Measurements from ENCODE around the gene CEP164.
"Not testable (repeated sequence)": the region's sequence is repeated elsewhere in the genome, so short reads cannot be mapped to it uniquely, and the experiment has no call there.

Gene CEP164

DNA sequence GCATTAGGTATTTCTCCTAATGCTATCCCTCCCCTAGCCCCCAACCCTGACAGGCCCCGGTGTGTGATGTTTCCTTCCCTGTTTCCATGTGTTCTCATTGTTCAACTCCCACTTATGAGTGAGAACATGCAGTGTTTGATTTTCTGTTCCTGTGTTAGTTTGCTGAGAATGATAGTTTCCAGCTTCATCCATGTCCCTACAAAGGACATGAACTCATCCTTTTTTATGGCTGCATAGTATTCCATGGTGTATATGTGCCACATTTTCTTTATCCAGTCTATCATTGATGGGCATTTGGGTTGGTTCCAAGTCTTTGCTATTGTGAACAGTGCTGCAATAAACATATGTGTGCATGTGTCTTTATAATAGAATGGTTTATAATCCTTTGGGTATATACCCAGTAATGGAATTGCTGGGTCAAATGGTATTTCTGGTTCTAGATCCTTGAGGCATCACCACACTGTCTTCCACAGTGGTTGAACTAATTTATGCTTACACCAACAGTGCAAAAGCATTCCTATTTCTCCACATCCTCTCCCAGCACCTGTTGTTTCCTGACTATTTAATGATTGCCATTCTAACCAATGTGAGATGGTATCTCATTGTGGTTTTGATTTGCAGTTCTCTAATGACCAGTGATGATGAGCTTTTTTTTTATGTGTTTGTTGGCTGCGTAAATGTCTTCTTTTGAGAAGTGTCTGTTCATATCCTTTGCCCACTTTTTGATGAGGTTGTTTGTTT, 71.6 kb downstream of the CEP164 start:
- DNase-seq, result not testable (repeated sequence)

DNA sequence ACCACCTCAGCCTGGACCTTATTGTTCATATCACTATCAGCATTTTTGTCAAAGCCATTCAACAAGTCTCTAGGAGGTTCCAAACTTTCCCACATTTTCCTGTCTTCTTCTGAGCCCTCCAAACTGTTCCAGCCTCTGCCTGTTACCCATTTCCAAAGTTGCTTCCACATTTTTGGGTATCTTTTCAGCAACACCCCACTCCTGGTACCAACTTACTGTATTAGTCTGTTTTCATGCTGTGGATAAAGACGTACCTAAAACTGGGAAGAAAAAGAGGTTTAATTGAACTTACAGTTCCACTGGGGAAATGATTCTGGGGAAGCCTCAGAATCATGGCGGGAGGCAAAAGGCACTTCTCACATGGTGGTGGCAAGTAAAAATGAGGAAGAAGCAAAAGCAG, 78.2 kb downstream of the CEP164 start:
- DNase-seq, result not testable (repeated sequence)

DNA sequence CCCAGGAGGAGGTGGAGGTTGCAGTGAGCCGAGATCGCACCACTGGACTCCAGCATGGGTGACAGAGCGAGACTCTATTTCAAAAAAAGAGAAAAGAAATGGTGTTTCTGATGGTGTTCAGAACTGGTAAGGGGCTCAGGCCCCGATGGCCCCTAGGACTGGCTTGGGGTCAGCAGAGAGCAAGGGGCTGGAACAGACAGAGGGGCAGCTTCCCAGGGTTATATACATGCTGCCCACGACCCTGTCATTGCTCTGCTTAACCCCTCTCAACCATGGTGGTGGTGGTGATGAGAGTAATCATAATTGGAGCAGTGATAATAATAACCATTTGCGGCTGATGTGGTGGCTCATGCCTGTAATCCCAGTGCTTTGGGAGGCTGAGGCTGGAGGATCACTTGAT, 79.4 kb downstream of the CEP164 start:
- no peak for DNase-seq

DNA sequence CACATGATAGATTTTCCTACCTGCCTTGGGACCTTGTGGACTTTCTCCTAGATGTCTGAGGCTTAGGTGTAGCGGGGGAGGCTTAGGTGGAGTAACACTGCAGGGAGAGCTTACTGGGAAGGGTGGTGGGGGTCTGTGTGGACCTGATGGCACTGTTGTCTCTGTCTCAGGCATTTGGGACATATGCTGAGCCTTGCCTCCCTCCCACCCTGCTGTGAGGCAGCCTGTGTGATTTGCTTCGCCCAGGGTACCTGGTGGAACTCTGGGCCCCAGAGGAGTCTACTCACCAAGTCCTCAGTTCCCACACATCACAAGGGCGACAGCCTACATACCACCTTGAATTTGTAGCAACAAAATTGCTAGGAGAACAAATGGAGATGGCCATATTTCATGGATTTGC, 80.7 kb downstream of the CEP164 start:
- DNase-seq, result no peak

DNA sequence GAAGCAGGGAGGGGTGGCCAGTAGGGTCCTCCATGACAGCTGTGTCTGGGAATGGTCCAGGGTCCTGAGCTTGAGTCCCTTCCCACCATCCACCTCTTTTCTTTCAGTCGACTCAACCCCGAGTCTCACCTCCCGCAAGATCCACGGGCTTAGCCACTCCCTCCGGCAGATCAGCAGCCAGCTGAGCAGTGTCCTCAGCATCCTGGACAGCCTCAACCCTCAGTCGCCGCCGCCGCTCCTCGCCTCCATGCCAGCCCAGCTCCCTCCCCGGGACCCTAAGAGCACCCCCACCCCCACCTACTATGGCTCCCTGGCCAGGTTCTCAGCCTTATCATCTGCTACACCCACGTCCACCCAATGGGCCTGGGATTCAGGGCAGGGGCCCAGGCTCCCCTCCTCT, 81.9 kb downstream of the CEP164 start:
- DNase-seq, result no peak

DNA sequence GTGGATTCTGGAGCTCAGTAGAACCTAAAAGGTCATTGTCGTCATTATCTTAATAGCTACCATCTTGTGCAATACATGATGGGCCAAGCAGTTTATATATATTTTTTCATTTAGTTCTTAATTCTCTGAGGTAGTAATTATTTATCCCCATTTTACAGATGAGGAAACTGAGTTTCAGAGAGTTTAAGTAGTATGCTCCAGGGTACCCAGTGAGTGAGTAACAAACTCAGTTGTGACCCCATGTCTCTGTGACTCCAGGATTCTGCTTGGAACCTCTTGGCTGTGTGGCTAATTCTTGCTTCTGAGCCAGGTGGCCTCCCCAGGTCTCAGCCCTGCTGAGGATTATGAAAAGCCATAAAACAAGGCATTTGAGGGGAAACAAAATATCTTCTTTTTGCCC, 82.6 kb downstream of the CEP164 start:
- DNase-seq, result no peak

DNA sequence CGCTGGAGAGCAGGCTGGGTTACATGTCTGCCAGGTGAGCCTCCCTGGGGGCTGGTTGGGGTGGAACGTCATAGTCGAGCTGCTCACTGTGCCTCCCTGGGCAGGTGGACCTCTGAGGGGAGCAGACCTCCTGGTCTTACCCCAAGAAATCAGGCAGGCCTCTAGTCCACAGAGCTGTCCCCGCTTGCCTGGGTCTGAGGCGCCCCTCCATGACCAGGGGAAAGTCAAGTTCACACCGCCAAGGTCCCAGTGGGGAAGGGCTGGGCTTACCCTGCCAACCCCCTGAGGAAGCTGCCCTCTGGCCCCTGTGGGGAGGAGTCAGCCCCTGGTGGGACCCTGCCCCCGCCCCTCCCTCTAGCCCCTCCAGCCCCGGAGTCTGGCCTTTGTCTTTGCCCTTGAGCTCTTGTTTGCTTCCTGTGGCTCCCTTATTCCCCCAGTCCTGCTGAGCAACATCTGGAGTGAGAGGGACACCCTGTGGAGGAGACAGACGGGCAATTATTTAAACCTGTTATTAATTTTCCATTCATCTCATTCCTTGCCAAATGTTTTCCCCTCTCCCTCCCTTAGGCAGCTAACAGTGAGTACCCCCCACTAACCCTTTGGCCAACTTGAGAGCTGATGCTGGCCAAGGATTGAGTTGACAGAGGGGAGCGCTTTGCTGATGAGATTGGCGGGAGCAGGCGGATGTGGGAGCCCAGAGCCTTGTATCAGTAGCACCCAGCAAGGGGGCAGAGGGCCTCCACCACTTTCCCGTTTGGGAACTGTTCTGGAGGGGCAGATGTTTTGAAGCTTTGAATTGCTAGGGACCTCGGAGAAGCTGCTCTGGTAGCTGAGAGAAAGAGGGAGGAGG, 83.4 kb downstream of the CEP164 start:
- DNase-seq, result no peak

DNA sequence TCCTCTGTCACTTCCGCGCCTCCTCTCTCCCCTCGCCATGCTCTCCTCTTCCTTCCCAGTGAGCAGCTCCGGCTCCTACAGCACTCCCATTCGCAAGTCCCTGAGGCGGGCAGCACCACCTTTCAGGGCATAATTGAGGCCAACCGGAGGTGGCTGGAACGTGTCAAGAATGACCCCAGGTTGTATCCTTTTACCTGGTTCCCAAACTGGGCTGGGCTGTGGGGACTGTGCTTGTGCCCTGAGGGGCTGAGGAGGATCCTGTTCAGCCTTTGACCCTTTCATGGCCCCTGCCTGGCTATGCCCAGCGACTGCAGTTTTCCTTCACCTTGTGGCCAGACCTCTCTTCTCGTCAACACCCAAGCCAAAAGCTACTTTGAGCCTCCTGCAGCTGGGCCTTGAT, 84.1 kb downstream of the CEP164 start:
- DNase-seq, result no peak

DNA sequence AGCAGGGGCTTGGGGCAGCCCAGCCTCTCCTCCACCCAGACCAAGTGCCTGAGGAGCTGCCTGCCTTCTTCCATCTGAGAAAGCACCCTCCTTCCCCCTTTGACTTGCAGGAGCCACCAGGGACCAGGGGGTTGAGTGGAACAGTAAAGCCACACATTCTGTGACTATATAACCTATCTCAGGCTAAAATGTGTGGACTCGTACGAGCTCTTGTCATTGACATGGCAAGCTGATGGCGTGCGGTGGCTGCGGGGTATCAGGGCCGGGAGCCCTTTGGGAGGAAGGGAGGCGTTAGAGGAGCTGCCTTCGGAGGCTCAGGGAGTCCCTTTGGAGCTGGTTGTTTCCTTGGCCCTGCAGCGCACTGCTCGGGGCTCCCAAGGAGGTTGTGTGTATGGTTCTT, 84.5 kb downstream of the CEP164 start:
- no peak for DNase-seq

DNA sequence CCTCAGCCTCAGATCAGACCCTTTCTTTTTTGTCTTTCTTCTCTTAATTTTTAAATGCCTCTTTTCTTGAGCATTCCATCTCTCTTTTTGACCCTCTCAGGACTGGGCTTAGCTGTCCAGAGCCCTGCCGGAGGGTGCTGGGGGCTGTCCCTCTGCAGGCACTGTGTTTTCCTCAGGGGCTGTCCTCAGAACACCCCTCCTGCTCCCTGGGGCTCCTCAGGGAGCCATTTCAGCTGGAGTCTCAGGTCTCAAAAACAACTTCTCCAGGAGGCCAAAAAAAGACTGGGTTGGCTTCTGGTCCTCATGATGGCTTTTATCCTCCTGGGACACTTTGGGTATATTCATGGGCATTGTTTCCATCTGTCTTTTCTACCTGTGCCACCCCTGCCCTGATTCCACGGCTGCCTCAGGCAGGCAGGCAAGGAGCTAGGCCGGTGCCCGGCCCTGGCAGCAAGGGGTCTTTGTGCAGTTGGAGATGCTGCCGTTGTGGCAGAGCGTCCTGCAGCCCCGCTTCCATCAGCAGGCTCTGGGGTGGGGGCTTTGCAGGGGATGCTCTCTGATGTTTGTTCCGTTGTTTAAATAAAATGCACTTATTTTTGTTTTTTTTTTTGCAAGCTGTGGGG, 85.1 kb downstream of the CEP164 start:
- no peak for DNase-seq

DNA sequence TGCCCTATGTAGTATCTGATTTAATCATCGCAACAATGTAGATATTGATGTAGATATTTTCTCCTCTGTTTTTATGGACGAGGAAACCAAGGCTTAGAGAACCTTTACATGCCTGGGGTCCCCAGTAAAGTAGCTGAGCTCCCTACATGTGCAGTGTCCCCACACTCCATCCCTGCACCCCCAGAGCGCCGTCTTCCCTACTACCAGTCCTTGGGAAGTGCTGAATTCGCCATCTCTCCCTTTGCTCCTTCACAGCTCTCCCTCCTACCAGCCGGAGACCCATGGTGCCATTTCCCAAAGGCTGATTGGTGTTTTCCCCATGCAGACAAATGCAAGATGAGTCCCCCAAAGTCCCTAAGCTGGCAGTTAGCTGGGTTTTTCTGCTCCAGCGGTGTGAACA, 86.0 kb downstream of the CEP164 start:
- DNase-seq, result no peak

DNA sequence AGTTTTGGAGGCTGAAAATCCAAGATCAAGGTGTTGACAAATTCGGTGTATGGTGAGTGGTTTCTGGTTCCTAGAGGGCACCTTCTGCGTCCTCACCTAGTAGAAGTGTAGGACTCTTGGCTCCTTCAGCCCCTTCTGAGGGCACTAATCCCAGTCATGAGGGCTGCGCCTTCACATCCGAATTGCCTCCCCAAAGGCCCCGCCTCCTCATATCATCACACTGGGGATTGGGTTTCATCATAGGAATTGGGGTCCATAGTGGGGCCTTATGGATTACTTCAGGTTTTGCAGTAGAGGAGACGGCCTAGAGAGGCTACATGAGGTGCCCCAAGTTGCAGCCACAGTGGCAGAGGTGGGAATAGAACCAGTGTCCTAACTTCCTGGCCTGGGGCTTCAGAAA, 87.1 kb downstream of the CEP164 start:
- no peak for DNase-seq

DNA sequence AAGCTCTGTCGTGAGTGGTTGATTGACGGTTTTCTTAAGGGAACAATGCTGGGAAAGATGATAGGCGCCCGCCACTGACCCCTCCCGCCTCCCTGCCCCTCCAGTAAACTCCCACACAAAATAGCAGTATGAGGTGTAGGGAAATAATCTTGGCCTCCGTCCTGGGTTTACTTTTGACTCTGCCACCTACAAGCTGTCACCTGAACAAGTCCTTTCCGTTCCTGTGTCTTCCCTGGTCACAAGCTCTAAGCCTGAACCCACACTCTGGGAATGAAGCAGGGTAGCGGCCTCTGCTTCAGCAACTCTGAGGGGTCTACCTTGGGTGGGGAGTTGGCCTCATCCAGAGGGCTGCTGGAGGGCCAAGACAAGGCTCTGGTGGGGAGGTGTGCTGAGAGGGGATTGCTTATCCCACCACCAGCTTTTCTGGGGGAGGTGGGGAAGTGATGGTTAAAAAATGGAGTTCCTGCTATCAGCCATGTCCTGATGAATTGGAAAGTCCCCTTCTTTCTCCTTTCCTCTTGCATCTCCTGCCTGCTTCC, 87.8 kb downstream of the CEP164 start:
- no peak for DNase-seq

DNA sequence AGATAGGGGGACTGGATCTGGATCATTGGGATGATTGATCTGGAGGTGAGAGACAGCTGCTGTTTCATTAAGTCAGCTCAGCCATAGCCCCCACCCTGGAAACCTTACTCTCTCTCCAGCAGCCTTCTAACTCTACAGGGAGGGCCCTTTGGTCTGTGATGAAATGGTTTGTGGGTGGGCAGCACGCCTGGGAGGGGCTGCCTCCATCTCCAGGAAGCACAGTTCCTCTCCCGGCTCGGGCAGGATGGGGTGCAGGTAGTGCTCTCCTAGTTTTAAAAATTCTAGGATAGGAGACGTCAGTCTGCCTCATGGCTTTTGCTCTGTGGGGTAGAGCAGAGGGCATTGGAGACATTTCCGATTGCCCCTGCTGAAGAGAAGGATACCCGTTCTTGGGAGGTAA, 89.7 kb downstream of the CEP164 start:
- DNase-seq, result no peak

DNA sequence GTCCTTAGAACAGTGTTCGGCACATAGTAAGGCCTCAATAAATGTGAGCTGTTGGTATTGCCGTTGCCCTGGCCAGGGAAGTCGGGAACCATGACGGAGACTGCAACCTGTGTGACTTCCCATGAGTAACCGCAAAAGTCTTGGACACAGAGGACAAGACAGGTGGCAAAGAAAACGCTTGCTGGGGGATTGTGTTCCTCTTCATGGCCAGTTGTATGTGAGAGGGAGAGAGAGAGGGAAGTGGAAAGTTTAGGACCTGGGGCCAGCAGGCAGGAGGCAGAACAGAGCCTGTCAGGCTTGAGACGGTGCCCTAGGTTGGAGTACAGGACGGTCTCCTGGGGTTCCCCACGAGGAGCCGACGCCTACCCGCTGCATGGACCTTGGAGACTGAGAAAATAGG, 90.2 kb downstream of the CEP164 start:
- DNase-seq, result no peak

DNA sequence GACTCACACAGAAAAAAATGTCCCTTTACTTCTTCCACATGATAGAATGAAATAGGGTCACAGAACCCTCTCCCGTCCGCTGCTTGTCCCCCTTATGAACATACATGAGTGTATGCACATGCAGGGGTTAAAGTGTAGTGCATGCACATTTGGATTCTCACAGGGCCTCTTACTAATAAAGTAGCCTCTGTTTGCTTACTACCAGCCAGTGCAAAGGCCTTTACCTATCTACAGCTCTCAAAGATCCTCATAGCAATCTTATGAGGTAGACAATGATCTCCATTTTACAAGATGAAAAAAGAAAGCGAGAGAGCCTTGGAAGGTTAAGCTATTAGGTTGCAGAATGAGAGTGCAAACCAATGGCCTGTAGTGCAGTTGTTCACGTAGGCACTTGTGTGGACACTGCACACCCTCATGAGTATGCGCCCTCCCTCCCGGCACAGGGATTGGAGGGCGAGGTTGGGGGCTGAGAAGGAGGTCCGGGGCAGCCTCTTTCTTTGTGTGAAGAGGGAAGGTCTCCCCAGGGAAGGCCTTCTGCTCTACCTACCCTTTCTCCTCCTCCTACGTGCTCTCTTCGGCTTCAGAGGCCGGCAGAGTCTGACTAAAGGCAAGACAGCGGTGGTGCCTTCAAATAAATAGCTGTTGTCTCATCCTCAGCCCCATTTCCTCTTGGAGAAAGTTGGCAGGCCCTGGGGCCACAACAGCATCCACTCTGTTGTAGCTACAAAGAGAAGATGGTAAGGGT, 91.3 kb downstream of the CEP164 start:
- no peak for DNase-seq

DNA sequence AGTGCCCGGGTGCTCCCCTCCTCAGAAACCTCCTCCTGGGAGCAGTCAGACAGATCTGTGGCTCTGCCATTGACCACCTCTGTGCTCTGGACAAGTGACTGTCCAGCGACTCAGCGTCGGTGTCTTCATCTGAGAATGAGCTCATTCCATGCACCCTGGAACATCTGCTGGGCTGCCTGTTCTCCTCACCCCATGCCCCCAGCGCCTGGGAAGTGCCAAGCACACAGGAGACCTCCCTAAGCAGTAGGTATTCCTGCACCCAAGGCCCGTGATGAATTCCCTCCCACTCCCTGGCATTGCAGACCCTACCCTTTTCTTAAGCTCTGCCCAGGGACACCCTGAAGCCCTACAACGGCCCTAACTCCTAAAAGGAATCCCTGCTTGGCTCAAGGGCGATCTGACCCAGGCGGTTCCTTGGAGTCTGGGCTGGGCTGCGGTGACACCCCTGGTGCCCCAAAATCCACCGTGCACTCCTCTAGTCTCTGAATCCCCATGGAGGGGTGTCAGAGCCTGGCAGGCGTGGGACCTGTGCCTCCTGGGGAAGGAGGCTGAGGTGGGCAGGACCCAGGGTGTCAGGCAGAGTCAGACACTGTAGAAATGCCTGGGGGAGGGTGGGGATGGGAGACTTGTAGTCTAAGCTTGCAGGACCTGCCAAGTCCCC, 92.0 kb downstream of the CEP164 start:
- DNase-seq, result peak in 2 of 3 donors; percentile 12 to 27

DNA sequence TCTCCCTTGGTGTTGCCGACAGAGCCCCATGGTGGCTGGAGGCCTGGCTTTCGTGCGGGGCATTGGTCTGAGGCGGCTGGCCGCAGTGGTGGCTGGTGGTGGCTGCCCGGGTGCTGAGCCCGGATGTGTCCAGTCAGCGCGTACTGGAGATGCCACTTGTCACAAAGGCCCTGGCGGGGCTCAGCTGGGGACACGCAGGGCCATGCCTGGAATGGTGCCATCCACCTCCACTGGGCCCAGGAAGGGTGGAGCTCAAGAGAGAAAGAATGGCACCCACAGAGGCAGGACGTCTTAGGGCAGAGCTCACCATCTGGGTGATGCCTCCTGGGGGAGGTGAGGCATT, 92.5 kb downstream of the CEP164 start:
- no peak for DNase-seq

DNA sequence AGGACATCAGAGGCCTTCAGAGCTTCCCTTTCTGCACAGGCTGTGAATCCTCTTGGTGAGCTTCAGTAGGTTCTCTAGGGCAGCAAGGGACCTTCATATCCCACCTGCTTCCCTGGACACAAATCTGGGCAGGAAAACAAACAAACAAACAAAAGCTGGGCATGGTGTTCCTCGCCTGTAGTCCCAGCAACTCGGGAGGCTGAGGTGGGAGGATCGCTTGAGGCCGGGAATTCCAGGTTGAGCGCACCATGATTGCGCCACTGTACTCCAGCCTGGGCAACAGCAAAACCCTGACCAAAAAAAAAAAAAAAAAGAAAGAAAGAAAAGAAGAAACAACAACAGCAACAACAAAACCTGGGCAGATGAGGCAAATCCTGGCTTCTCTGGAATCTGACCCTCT, 92.9 kb downstream of the CEP164 start:
- peak in 1 of 3 donors; percentile 15 for DNase-seq

DNA sequence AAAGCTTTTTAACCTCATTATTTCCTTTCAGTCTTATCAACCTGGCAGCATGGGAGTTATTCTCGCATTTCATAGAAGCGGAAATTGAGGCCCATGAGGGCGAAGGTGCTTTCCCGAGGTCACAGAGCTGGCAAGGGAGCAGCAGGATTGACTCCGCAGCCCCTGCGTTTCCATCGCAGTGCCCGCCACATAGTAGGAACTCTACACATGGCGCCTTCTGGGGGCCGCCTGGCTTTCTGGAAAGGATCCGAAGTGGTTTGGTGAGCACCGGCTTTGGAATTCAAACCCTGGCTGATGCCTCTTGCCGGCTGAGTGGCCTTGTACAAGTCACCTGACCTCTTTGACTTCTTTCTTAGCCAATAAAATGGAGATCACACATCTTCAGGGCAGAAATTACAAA, 93.4 kb downstream of the CEP164 start:
- no peak for DNase-seq

DNA sequence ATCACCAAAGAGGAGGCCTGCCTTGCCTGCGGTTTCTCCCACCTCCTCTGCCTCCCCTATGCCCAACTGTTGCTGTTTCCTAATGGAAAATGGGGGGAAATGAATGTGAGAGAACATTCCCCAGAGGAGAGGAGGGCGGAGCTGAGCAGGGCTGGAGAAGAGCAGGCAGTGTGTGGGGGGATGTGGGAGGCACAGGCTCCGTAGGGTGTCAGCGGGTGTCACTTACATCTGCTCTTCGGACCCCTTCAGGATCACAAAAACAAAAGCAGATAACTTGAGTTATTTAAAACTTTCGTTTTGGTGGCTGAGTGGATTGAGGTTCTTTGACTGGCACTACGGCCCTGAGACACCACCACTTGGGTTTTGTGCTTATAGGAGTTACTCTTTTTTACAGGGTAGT, 93.8 kb downstream of the CEP164 start:
- no peak for DNase-seq

DNA sequence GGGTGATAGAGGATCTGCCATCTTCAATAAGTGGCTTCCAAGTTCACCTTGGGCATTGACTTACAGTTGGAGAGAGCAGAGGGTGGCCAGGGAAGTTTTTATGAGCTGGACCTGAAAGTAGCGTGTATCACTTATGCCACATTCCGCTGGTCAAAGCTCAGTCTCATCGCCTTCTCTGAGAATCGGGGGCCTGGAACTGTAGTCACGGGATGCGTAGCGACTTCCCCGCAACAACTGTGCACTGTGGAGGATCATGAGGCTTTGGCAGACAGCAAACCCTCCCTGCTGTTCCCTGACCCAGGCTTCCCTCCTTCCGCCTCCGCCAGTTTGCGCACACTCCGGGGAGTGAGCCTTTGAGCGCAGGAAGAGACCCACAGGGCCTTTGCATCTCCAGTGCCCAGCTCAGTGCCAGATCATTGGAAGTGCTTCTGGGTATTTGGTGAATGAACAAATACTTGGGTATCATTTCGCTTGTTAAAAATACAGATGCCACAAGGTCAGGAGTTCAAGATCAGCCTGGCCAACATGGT, 95.5 kb downstream of the CEP164 start:
- DNase-seq, result no peak
